Hepatocyte (in vitro differentiated cells): ENCODE results near the gene SPSB3. TPM values are rescaled to one million over a fixed set of nuclear protein-coding genes. Genes with fewer than 3 reads are reported as not detected.

Source experiments
- DNase-seq: peaks from one replicate; pipeline ENCODE4 v3.0.0-alpha.2; 2016; ENCODE audit warnings: low spot score
- H2AFZ ChIP-seq: fragments of 200-600 bp; sonication (generic); 2 replicates; pipeline ENCODE4 v1.6.0; 2016; ENCODE audit warnings: antibody characterized with exemption, mild to moderate bottlenecking
- H3K27ac ChIP-seq: fragments of 200-600 bp; sonication (generic); 2 replicates; pipeline ENCODE4 v1.5.1; 2016; ENCODE audit warnings: mild to moderate bottlenecking
- H3K27me3 ChIP-seq: fragments of 200-600 bp; sonication (generic); 2 replicates; pipeline ENCODE4 v1.6.1; 2016
- H3K36me3 ChIP-seq: fragments of 200-600 bp; sonication (generic); replicated peaks from 2 replicates; pipeline ENCODE4 v1.5.1; 2016; ENCODE audit warnings: low read depth; ENCODE audit not compliant: insufficient read depth
- H3K4me1 ChIP-seq: fragments of 200-600 bp; sonication (generic); 2 replicates; pipeline ENCODE4 v1.5.1; 2016; ENCODE audit warnings: mild to moderate bottlenecking, moderate library complexity; ENCODE audit not compliant: insufficient read depth
- H3K4me2 ChIP-seq: fragments of 200-600 bp; sonication (generic); 2 replicates; pipeline ENCODE4 v1.6.0; 2016
- H3K4me3 ChIP-seq: fragments of 200-600 bp; sonication (generic); 2 replicates; pipeline ENCODE4 v1.5.1; 2016; ENCODE audit warnings: mild to moderate bottlenecking
- H3K79me2 ChIP-seq: fragments of 200-600 bp; sonication (generic); 2 replicates; pipeline ENCODE4 v1.6.0; 2017; ENCODE audit warnings: mild to moderate bottlenecking
- H3K9me2 ChIP-seq: fragments of 200-600 bp; sonication (generic); replicated peaks from 2 replicates; pipeline ENCODE4 v1.6.0; 2017; ENCODE audit warnings: mild to moderate bottlenecking; ENCODE audit not compliant: insufficient read depth
- H3K9me3 ChIP-seq: fragments of 200-600 bp; sonication (generic); 2 replicates; pipeline ENCODE4 v1.5.1; 2016; ENCODE audit warnings: low read depth, mild to moderate bottlenecking
- H4K20me1 ChIP-seq: fragments of 200-600 bp; sonication (generic); 2 replicates; pipeline ENCODE4 v1.6.0; 2016; ENCODE audit warnings: mild to moderate bottlenecking; ENCODE audit not compliant: insufficient read depth, poor library complexity, severe bottlenecking
- EZH2 ChIP-seq: fragments of 200-600 bp; sonication (generic); IDR thresholded peaks from 2 replicates; pipeline ENCODE4 v1.6.1; 2016; ENCODE audit warnings: antibody characterized with exemption, mild to moderate bottlenecking, borderline replicate concordance
- EZH2phosphoT487 ChIP-seq: fragments of 200-600 bp; sonication (generic); IDR thresholded peaks from one replicate; pipeline ENCODE4 v1.6.1; 2018; ENCODE audit warnings: antibody characterized with exemption, mild to moderate bottlenecking, low read depth, moderate library complexity; ENCODE audit not compliant: unreplicated experiment, severe bottlenecking
- WGBS: methylation state at CpG from one replicate; pipeline ENCODE4 v1.1.6; 2016; ENCODE audit warnings: low lambda C conversion rate; ENCODE audit errors: missing lambda C conversion rate; 5-methylcytosine and 5-hydroxymethylcytosine counted together
- polyA plus RNA-seq: library from polyadenylated mRNA; unstranded; fragments of >200 nt; fragmentation: Nextera tagmentation; extraction: Ambion mirVana; gene quantifications from 2 replicates; pipeline ENCODE4 v1.2.1, GENCODE V29; 2016
- total RNA-seq: library from RNA; depleted of rRNA; stranded (reverse); fragments of >200 nt; gene quantifications from 2 replicates; pipeline ENCODE4 v1.2.3, GENCODE V29; 2014
- TF ChIP-seq, protein P1 (sequence below): fragments of 200-600 bp; sonication (generic); IDR thresholded peaks from 2 replicates; pipeline ENCODE4 v1.5.1; 2016; ENCODE audit warnings: antibody characterized with exemption, mild to moderate bottlenecking; ENCODE audit not compliant: poor library complexity

Gene SPSB3
- total and polyA plus RNA-seq, 2 experiments from 2014 or later, result 38.8 to 64.6 TPM

DNA sequence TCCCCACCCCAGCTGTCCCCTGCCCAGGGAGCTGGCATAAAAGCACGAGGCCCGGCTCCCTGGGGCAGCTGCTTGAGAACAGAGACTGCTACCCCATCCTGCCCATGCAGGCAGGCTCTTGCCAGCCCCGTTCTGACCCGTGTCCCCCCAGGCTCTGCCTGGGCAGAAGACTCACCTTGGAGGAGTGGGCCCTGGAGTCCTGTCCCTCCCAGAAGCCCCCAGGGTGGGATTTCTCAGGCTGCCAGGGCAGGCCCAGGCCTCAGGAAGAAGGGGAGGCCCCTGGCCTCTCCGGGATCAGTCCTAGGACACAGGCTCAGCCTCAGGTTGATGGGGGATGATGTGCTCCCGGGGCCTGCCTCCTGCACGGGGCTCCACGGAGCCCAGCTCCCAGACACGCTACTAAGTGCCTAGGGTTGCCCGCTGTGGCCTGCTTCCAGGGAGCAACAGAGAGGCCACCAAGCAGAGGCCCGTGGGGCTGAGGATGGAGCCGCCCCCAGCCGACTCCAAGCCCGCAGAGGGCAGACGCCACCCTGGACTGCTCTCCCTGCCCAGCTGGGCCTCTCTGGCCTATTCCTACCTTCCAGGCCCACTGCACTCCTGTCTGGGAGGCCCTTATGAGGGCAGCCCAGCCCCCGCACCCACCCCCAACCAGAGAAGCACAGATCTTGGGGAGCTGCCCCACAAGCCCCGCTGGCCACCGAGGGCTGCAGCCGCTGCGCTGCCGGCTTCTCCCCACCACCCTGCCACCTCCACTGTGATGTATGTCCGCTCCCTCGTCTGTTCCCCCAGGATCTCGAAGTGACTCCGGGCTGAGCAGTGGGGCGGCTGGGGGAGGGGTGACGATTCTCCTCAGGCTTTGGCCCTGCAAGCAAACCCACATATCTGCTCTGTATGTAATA lies 12.7 kb downstream of the SPSB3 start:
- peaks cover 20% of the 10 kb centered on the region for H4K20me1 ChIP-seq
- no peaks in the 10 kb centered on the region for H3K27me3 ChIP-seq
- no peak for DNase-seq
- H3K4me3 ChIP-seq, result no peak overlapping the region
- WGBS, result 90% methylated on average over 27 of the region's 27 CpGs
- H3K9me3 ChIP-seq, result no peaks in the 10 kb centered on the region
- H2AFZ ChIP-seq, result no peak overlapping the region
- no peak overlapping the region for H3K27ac ChIP-seq
- TF ChIP-seq EZH2 (no peak), EZH2phosphoT487 (no peak)
- TF ChIP-seq, protein P1, sequence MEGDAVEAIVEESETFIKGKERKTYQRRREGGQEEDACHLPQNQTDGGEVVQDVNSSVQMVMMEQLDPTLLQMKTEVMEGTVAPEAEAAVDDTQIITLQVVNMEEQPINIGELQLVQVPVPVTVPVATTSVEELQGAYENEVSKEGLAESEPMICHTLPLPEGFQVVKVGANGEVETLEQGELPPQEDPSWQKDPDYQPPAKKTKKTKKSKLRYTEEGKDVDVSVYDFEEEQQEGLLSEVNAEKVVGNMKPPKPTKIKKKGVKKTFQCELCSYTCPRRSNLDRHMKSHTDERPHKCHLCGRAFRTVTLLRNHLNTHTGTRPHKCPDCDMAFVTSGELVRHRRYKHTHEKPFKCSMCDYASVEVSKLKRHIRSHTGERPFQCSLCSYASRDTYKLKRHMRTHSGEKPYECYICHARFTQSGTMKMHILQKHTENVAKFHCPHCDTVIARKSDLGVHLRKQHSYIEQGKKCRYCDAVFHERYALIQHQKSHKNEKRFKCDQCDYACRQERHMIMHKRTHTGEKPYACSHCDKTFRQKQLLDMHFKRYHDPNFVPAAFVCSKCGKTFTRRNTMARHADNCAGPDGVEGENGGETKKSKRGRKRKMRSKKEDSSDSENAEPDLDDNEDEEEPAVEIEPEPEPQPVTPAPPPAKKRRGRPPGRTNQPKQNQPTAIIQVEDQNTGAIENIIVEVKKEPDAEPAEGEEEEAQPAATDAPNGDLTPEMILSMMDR, result no peak
- H3K4me2 ChIP-seq, result peak overlapping the region; percentile 100
- peaks cover 25% of the 10 kb centered on the region for H3K79me2 ChIP-seq
- H3K36me3 ChIP-seq, result no peaks in the 10 kb centered on the region
- H3K4me1 ChIP-seq, result peaks cover 25% of the 10 kb centered on the region
- H3K9me2 ChIP-seq, result no peaks in the 10 kb centered on the region

DNA sequence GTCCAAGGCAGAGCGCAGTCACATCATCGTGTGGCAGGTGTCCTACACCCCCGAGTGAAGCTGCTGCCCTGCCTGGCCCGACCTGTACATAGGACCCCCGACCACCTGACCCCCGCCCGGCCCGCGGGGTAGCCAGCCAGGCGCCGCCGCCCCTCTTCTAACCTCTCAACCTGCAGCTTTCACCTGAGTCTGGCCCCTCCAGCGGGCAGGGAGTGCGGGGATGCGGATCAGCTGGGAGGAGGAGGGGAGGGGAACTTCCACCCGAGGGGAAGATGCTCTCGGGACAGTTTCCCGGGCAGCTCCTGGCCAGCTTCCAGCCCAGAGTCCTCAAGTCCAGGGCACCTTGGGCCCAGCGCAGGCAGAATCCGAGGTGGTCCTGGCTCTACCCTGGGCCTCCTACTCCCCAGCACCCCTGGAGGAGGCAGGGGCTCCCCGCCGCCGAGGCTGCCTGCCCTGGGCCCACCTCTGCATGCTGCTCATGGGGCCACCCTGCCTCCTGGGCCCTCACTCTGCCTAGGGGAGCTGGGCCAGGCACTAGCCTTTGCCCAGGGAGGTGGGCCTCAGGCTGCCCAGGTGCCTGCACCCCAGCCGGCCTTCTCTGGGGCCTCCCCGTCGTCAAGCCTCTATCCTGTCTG lies 13.5 kb downstream of the SPSB3 start:
- peaks cover 12% of the 10 kb centered on the region for H4K20me1 ChIP-seq
- no peak overlapping the region for H3K4me3 ChIP-seq
- no peak for DNase-seq
- peaks cover 17% of the 10 kb centered on the region for H3K79me2 ChIP-seq
- H3K36me3 ChIP-seq, result no peaks in the 10 kb centered on the region
- 90% methylated on average over 9 of the region's 26 CpGs for WGBS
- H3K9me2 ChIP-seq, result no peaks in the 10 kb centered on the region
- no peak overlapping the region for H3K4me2 ChIP-seq
- TF ChIP-seq EZH2 (no peak), EZH2phosphoT487 (no peak)
- TF ChIP-seq, protein P1, result no peak
- peaks cover 18% of the 10 kb centered on the region for H3K4me1 ChIP-seq
- no peaks in the 10 kb centered on the region for H3K9me3 ChIP-seq
- no peaks in the 10 kb centered on the region for H3K27me3 ChIP-seq
- no peak overlapping the region for H2AFZ ChIP-seq
- no peak overlapping the region for H3K27ac ChIP-seq

DNA sequence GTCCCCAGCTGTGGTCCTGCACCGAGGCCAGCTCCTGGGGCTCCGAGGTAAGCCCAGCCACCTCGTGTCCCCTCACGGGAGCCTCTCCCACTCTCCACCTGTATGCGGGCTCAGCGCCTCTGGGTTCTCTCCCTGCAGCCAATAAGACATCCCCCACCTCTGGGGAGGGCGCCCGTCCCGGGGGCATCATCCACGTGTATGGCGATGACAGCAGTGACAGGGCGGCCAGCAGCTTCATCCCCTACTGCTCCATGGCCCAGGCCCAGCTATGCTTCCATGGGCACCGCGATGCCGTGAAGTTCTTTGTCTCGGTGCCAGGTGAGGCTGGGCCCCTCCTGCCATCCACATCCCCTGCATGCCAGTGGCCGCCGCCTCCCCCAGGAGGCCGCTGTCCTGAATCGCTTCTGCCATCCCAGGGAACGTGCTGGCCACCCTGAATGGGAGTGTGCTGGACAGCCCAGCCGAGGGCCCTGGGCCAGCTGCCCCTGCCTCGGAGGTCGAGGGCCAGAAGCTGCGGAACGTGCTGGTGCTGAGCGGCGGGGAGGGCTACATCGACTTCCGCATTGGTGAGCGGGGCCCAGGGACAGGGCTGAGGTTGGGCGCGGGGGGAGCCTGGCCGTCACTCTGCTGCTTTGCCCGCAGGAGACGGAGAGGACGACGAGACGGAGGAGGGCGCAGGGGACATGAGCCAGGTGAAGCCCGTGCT lies 14.2 kb downstream of the SPSB3 start:
- Histone ChIP-seq H3K4me3 (no peak overlapping the region), H4K20me1 (peaks cover 7% of the 10 kb centered on the region), H3K36me3 (no peaks in the 10 kb centered on the region), H3K9me3 (no peaks in the 10 kb centered on the region), H2AFZ (no peak overlapping the region), H3K4me2 (no peak overlapping the region), H3K9me2 (no peaks in the 10 kb centered on the region), H3K27ac (no peak overlapping the region), H3K79me2 (peaks cover 13% of the 10 kb centered on the region), H3K27me3 (no peaks in the 10 kb centered on the region), H3K4me1 (peaks cover 17% of the 10 kb centered on the region)
- no peak for TF ChIP-seq EZH2
- TF ChIP-seq, protein P1, result no peak
- TF ChIP-seq EZH2phosphoT487, result no peak
- DNase-seq, result no peak
- 92% methylated on average over 31 of the region's 41 CpGs for WGBS
